ENCODE data around the gene ALDH1A2.
"Not testable (repeated sequence)": the region's sequence is repeated elsewhere in the genome, so short reads cannot be mapped to it uniquely, and the experiment has no call there.

ALDH1A2 gene

GRCh38 chr15:58065445-58066041, at the start of gene ALDH1A2:
Gene ALDH1A2 (minus strand): TSS chr15:58065711. CDS start chr15:58065650, 61 bp downstream.
- no peak for DNase-seq

- DNase-seq = no peak
Observed at GRCh38 chr15:58114812-58115211, 49.3 kb upstream of the ALDH1A2 start.

GRCh38 chr15:58114388-58114787, 48.9 kb upstream of the ALDH1A2 start:
- no peak for DNase-seq

DNA sequence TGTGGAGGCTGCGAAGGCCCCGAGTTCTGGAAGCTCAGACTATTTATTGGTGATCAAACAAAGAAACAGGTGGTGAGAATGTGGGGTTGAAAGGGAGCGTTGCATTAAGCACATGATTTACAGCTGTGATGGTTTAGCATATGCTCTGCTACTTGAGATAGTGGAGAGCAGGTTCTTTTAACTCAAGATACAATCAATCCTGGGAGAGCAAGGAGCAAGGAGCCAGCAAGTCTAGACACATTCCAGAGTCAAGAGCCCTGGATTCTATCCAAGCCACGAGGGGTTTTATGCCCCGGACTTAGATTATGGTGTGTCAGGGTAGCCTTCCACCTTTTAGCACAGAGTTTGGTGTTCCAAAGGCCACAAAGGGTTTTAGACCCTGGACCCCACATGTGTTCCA, 47.8 kb upstream of the ALDH1A2 start:
- not testable (repeated sequence) for DNase-seq

- no peak for DNase-seq
Observed at GRCh38 chr15:58111718-58112104, 46.2 kb upstream of the ALDH1A2 start.

- no peak for DNase-seq
Observed at GRCh38 chr15:58110999-58111717, 45.6 kb upstream of the ALDH1A2 start.

GRCh38 chr15:58109419-58109818, 43.9 kb upstream of the ALDH1A2 start:
- DNase-seq = no peak

- DNase-seq = no peak
Observed at GRCh38 chr15:58108117-58108516, 42.6 kb upstream of the ALDH1A2 start.

GRCh38 chr15:58103482-58103881, 38.0 kb upstream of the ALDH1A2 start:
- no peak for DNase-seq

- no peak for DNase-seq
Observed at GRCh38 chr15:58096529-58097084, 31.1 kb upstream of the ALDH1A2 start.

DNA sequence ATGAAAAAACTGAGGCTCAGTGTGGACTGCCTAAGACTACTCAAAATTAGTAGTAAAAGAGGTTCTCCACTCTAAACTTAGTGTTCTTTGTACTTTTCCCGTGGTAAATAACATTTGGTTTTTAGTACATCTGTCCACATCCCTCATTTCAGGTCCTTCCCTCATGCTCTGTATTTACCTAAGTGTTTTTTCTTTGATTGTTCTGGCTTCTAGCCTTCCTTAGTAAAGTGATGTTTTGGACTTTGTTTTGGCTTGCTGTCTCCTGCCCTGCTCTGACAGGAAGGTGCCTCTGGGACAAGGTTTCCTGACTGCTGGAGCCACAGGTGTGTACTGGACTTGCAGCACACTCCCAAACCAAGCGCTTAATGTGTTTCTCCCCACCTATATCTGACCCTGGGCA, 29.9 kb upstream of the ALDH1A2 start:
- DNase-seq = no peak

- no peak for DNase-seq
Observed at GRCh38 chr15:58087871-58088270, 22.4 kb upstream of the ALDH1A2 start.

- DNase-seq = no peak
Observed at GRCh38 chr15:58086491-58086890, 21.0 kb upstream of the ALDH1A2 start.

GRCh38 chr15:58083526-58083925, 18.0 kb upstream of the ALDH1A2 start:
- DNase-seq = no peak

DNA sequence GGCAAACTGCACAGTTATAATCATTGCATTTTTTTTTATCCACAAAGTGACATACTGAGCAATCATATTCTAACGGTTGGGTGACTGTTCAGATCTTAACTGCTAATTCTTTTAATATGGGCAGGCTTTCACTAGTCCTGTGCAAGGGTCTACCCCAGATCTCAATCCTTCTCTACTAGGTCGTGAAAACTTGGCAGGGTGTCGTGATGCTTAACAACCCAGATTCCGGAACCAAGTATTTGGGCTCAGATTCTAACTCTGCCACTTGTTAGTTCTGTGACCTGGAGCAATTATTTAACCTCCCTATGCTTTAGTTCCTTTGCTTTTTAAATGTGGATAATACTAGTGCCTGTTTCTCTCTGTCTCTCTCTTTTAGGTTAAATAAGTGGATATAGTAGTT, 16.4 kb upstream of the ALDH1A2 start:
- DNase-seq = no peak

DNA sequence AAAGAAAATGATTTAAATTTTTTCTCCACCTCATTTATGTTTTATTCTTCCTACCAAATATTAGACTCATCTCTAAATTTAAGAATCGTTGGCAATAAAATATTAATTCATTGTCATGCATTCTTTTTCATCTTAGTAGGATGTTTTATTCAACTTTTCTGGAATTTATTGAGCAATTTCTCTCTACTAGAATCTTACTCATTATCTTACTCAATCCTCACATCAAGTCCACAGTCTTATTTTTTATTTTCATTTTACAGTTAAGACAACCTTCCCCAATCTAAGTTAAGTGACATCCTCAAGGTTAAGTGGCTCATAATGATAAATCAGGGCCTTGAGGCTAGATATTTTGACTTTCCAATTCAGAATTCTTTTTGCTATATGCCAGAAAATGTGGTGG, 15.9 kb upstream of the ALDH1A2 start:
- no peak for DNase-seq

DNA sequence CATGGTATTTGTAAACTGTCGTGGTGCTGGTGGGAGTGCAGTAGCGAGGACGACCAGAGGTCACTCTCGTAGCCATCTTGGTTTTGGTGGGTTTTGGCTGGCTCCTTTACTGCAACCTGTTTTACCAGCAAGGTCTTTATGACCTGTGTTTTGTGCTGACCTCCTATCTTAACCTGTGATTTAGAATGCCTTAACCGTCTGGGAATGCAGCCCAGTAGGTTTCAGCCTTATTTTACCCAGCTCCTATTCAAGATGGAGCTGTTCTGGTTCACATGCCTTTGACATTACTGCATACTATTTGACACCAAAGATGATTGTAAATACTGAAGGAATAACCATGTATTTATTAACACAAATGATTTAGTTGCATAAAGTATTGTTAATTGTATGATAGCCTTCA, 15.4 kb upstream of the ALDH1A2 start:
- DNase-seq = not testable (repeated sequence)

GRCh38 chr15:58080398-58080797, 14.9 kb upstream of the ALDH1A2 start:
- no peak for DNase-seq

DNA sequence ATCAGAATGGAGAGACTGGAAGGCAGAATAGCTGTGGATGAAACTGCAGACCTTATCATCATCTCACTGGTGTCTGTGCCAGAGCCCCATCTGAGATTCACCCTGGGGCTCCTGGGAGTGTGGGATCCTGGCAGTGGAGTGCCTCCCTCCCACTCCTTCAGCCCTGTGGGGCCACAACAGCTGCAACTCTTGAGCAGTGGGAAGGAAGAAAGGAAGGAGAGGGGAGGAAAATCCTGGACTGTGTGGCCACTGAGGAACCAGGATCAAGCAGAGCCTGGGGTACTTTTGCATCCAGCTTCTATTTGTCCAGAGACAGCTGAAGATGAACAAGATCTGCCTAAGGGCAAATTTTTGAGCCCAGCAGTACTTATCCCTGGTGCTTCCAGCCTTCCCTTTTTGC, 13.1 kb upstream of the ALDH1A2 start:
- DNase-seq = no peak

- no peak for DNase-seq
Observed at GRCh38 chr15:58077427-58077826, 11.9 kb upstream of the ALDH1A2 start.

- DNase-seq = no peak
Observed at GRCh38 chr15:58074452-58074851, 8.9 kb upstream of the ALDH1A2 start.

- DNase-seq = peak; percentile 13 to 19
Observed at GRCh38 chr15:58070801-58071418, 5.4 kb upstream of the ALDH1A2 start.

GRCh38 chr15:58069008-58069407, 3.5 kb upstream of the ALDH1A2 start:
- DNase-seq = no peak

Data from CD4-positive, alpha-beta T cell treated with Interleukin-1 beta for 1 hour (primary cell).